HFF-Myc (cell line): ENCODE results near the gene DHRS1.

ENCODE experiments used
- DNase-seq: peaks from one replicate; pipeline ENCODE4 v3.0.0-alpha.2; 2011; ENCODE audit warnings: low read depth; ENCODE audit errors: extremely low read depth
- H3K4me3 ChIP-seq: replicated peaks from 2 replicates; pipeline ENCODE4 v1.5.1; 2011; ENCODE audit warnings: low read depth, mild to moderate bottlenecking, control low read depth, low read length
- CTCF ChIP-seq: IDR thresholded peaks from 2 replicates; pipeline ENCODE4 v1.5.1; 2012; ENCODE audit warnings: mild to moderate bottlenecking, low read depth, low read length, control low read depth; ENCODE audit errors: missing control alignments

Gene DHRS1

GRCh38 chr14:24321212-24321975 is 21.8 kb upstream of the DHRS1 start:
- H3K4me3 ChIP-seq, result no peak overlapping the region
- no peak for TF ChIP-seq CTCF
- DNase-seq, result no peak

GRCh38 chr14:24317141-24317928 is 17.8 kb upstream of the DHRS1 start:
- TF ChIP-seq CTCF, result no peak
- DNase-seq, result no peak
- no peak overlapping the region for H3K4me3 ChIP-seq

- no peak for DNase-seq
- no peak for TF ChIP-seq CTCF
- no peak overlapping the region for H3K4me3 ChIP-seq
These were observed 17.0 kb upstream of the DHRS1 start for GRCh38 chr14:24316597-24316950.

- no peak for DNase-seq
- no peak overlapping the region for H3K4me3 ChIP-seq
- no peak for TF ChIP-seq CTCF
These were observed 16.4 kb upstream of the DHRS1 start for GRCh38 chr14:24315807-24316596.

GRCh38 chr14:24315243-24315806 is 15.7 kb upstream of the DHRS1 start:
- no peak overlapping the region for H3K4me3 ChIP-seq
- no peak for DNase-seq
- no peak for TF ChIP-seq CTCF

GRCh38 chr14:24314377-24315193 is 15.0 kb upstream of the DHRS1 start:
- no peak for TF ChIP-seq CTCF
- no peak overlapping the region for H3K4me3 ChIP-seq
- DNase-seq, result no peak
